GM12878 (cell line): ENCODE measurements around the gene MAP3K7.

Source experiments
- POLR2A ChIP-seq: IDR thresholded peaks from 2 replicates; pipeline ENCODE4 v1.6.1; 2011; ENCODE audit warnings: low read depth, mild to moderate bottlenecking, low read length
- RAD21 ChIP-seq: IDR thresholded peaks from 2 replicates; pipeline ENCODE4 v1.6.1; 2011; ENCODE audit warnings: mild to moderate bottlenecking, low read depth, low read length, moderate library complexity; ENCODE audit not compliant: insufficient read depth

DNA sequence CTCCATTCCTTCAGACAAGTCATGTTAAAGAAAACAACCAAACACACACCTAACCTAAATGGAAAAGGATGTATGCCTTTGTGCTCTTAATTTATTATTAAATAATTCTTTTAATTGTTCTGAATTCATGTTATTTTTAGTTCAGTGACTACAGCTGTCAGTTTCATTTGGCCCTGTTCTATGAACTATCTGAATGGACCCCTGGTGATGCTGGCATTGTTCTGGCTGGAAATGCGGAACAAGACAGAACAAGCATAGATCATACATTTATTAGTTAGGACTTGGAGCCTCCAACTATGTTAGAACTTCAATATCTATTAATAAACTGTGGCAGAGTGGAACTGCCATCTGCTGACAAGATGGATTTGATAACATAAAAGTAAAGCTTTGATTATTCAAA, 5.7 kb downstream of the MAP3K7 start:
- TF ChIP-seq RAD21: no peak
- no peak for TF ChIP-seq POLR2A
